HL-60 (cell line): Measurements from ENCODE around the gene ABCB4.
A peak's percentile ranks its signal among the peaks of the same experiment; 100 is the strongest.

ENCODE experiments used
- DNase-seq, 2 experiments: peaks; one replicate each; pipeline ENCODE4 v3.0.0-alpha.2; 2010 to 2020; ENCODE audit warnings: low read depth in 1 of 2, low spot score in 1 of 2
- H3K27ac ChIP-seq: fragments of 250-450 bp; sonication (Bioruptor Pico); replicated peaks from 2 replicates; pipeline ENCODE4 v1.5.1; 2020; ENCODE audit warnings: mild to moderate bottlenecking, moderate library complexity
- H3K27me3 ChIP-seq: fragments of 250-450 bp; sonication (Bioruptor Pico); 2 replicates; pipeline ENCODE4 v1.5.1; 2021; ENCODE audit warnings: mild to moderate bottlenecking, moderate library complexity; ENCODE audit not compliant: insufficient read depth, poor library complexity, severe bottlenecking
- H3K4me3 ChIP-seq: replicated peaks from 2 replicates; pipeline ENCODE4 v1.5.1; 2011; ENCODE audit warnings: mild to moderate bottlenecking, control low read depth, low read length; ENCODE audit not compliant: insufficient read depth
- CTCF ChIP-seq: IDR thresholded peaks from one replicate; pipeline ENCODE4 v1.5.1; 2011; ENCODE audit warnings: low read length, control low read depth, inconsistent platforms; ENCODE audit not compliant: insufficient read depth
- GABPA ChIP-seq: IDR thresholded peaks from 2 replicates; pipeline ENCODE4 v1.6.1; 2012; ENCODE audit warnings: low read depth
- POLR2AphosphoS5 ChIP-seq: IDR thresholded peaks from 2 replicates; pipeline ENCODE4 v1.6.1; 2012; ENCODE audit warnings: low read depth
- REST ChIP-seq: IDR thresholded peaks from 2 replicates; pipeline ENCODE4 v1.6.1; 2012; ENCODE audit warnings: low read depth; ENCODE audit not compliant: insufficient replicate concordance
- SPI1 ChIP-seq: IDR thresholded peaks from 2 replicates; pipeline ENCODE4 v1.6.1; 2012; ENCODE audit warnings: low read depth, mild to moderate bottlenecking, borderline replicate concordance

ABCB4 gene

GRCh38 chr7:87476179-87476557 is 688 bp upstream of the ABCB4 start:
- DNase-seq = no peak
- TF ChIP-seq CTCF (no peak), GABPA (no peak), SPI1 (no peak), POLR2AphosphoS5 (no peak), REST (no peak)
- Histone ChIP-seq H3K4me3 (no peak overlapping the region), H3K27ac (no peak overlapping the region), H3K27me3 (peaks cover 37% of the 10 kb centered on the region)

GRCh38 chr7:87474533-87475358 is 734 bp downstream of the ABCB4 start:
- Histone ChIP-seq H3K4me3 (peak overlapping the region; percentile 24), H3K27ac (no peak overlapping the region), H3K27me3 (peaks cover 37% of the 10 kb centered on the region)
- no peak for TF ChIP-seq REST
- DNase-seq = peak; percentile 13 to 25

- Histone ChIP-seq H3K27ac (no peak overlapping the region), H3K4me3 (no peak overlapping the region), H3K27me3 (peaks cover 34% of the 10 kb centered on the region)
- no peak for DNase-seq
- TF ChIP-seq POLR2AphosphoS5 (no peak), REST (no peak), CTCF (no peak), GABPA (no peak), SPI1 (no peak)
These were observed 1.5 kb downstream of the ABCB4 start for GRCh38 chr7:87473986-87474385.
